ENCODE data around the gene HOTAIR. TPM values are rescaled to one million over a fixed set of nuclear protein-coding genes. Genes with fewer than 3 reads are reported as not detected.
A peak's percentile ranks its signal among the peaks of the same experiment; 100 is the strongest.

Gene HOTAIR
- total RNA-seq, 1 donor from 2014 or later: not detected

DNA sequence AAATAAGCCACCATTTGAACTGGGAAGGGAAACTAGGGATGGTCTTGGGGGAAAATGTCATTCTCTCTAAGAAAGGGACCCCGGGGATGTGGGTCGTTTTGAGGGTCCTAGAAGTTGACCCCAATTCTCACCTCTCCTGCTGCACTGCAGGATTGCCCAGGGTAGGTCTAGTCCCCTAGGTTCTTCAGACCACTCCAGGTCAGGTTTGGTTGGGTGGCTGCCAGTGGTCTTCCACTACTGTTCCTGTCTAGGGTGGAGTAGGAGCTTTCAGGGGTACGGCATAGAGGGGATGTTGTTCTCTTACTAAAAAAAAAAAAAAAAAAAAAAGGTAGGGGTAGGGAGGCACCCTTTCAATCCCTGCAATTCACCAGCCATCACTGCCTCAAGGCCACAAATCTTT lies 41.3 kb upstream of the HOTAIR start:
- H3K4me3 Mint-ChIP-seq: no peak overlapping the region
- H3K27ac Mint-ChIP-seq: no peak overlapping the region
- H3K4me1 Mint-ChIP-seq: peaks cover 21% of the 10 kb centered on the region
- H3K9me3 Mint-ChIP-seq: no peaks in the 10 kb centered on the region
- no peak for DNase-seq
- H3K36me3 Mint-ChIP-seq (ENCODE audit: low read depth): peaks cover 2% of the 10 kb centered on the region
- H3K27me3 Mint-ChIP-seq: peaks cover 79% of the 10 kb centered on the region
- intact Hi-C loops (cut with micrococcal nuclease): no loop called here

- H3K9me3 Mint-ChIP-seq: no peaks in the 10 kb centered on the region
- no peak overlapping the region for H3K27ac Mint-ChIP-seq
- peaks cover 79% of the 10 kb centered on the region for H3K27me3 Mint-ChIP-seq
- H3K4me1 Mint-ChIP-seq: peaks cover 22% of the 10 kb centered on the region
- no peak for DNase-seq
- H3K36me3 Mint-ChIP-seq (ENCODE audit: low read depth): peaks cover 2% of the 10 kb centered on the region
- H3K4me3 Mint-ChIP-seq: peak overlapping the region; percentile 11
- intact Hi-C loops (cut with micrococcal nuclease): no loop called here
Measured at GRCh38 chr12:54015018-54015931, 40.5 kb upstream of the HOTAIR start.

DNA sequence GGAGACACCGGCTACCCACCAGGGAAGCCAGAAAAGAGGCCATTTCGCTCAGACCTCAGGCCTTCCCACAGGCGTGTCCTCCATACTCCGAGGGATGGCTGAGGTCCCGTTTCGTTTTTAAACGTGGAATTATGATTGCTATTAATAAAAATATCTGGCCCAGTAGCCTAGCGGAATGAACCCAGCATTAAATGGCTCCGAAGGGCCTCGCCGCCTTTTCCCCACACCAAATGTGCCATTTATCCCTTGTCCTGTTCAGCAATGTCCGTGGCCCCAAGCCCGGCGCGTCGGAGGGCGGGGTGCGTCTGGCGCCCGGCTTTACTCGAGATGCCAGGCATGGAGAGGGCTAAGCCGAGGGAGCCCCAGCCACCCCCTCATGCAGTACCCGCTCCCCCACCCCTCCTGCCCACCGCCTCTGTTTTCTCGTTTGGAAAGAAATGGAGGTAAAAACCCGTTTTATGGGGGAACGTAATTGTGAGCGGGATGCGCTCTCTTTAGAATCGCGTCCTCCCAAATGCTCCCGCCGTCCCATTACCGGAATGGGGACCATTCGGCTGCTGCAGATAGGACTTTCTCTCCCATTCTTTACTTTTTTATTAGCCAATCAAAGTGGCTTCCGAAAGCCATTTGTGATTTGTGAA lies 39.7 kb upstream of the HOTAIR start:
- H3K4me3 Mint-ChIP-seq: peak overlapping the region; percentile 11
- no peak for DNase-seq
- no peaks in the 10 kb centered on the region for H3K9me3 Mint-ChIP-seq
- H3K27ac Mint-ChIP-seq: no peak overlapping the region
- intact Hi-C loops (cut with micrococcal nuclease): loop anchor here (5.0 kb wide), 1 partner anchor 42 kb away; the partner anchor contains the start of genes HOTAIR and HOXC11
- peaks cover 79% of the 10 kb centered on the region for H3K27me3 Mint-ChIP-seq
- H3K36me3 Mint-ChIP-seq (ENCODE audit: low read depth): peaks cover 2% of the 10 kb centered on the region
- peaks cover 20% of the 10 kb centered on the region for H3K4me1 Mint-ChIP-seq

DNA sequence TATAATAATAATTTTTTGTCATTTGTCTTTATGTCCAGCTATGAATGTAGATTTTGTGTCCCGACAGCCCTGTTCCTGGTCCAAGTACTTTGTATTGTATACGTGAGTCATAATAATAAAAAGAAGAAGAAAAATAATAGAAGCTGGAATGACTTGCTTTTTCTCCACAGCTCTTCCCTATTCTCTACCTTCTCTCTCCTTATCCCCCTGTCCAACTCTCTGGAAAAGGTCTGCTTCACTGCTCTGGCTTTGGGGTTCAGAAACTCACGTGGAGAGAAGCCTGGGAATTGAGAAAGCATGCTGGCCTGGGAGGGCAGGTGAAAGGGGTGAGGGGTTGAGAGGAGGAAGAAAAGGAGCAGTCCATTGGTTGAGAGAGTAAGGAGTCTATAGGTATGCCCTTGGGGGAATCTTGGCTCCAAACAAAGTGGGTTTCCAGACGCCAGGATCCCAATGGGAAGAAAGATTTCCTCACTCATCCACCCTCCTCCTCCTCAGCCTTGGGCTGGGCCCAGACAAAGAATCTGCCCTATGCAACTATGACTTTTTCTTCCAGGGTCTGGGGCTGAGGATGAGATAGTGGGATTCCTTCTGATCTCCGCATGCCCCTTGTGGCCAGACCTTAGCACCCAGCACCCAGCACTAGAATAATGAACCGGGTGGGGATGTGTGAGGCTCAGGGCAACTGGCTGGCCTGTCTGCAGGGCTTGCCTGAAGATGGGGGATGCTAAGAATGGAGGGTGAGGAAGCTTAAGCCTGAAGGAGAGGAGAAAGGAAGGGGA lies 38.1 kb upstream of the HOTAIR start:
- no peak overlapping the region for H3K27ac Mint-ChIP-seq
- H3K36me3 Mint-ChIP-seq (ENCODE audit: low read depth): peaks cover 2% of the 10 kb centered on the region
- no peak overlapping the region for H3K4me3 Mint-ChIP-seq
- H3K27me3 Mint-ChIP-seq: peaks cover 87% of the 10 kb centered on the region
- intact Hi-C loops (cut with micrococcal nuclease): loop anchor here (5.0 kb wide), 1 partner anchor 41 kb away; the partner anchor contains the start of genes HOTAIR and HOXC11
- DNase-seq: no peak
- H3K9me3 Mint-ChIP-seq: no peaks in the 10 kb centered on the region
- H3K4me1 Mint-ChIP-seq: peaks cover 21% of the 10 kb centered on the region

- intact Hi-C loops (cut with micrococcal nuclease): loop anchor here (5.0 kb wide), 1 partner anchor 40 kb away; the partner anchor contains the start of genes HOTAIR and HOXC11
- H3K4me3 Mint-ChIP-seq: no peak overlapping the region
Measured at GRCh38 chr12:54011665-54012532, 37.1 kb upstream of the HOTAIR start.

DNA sequence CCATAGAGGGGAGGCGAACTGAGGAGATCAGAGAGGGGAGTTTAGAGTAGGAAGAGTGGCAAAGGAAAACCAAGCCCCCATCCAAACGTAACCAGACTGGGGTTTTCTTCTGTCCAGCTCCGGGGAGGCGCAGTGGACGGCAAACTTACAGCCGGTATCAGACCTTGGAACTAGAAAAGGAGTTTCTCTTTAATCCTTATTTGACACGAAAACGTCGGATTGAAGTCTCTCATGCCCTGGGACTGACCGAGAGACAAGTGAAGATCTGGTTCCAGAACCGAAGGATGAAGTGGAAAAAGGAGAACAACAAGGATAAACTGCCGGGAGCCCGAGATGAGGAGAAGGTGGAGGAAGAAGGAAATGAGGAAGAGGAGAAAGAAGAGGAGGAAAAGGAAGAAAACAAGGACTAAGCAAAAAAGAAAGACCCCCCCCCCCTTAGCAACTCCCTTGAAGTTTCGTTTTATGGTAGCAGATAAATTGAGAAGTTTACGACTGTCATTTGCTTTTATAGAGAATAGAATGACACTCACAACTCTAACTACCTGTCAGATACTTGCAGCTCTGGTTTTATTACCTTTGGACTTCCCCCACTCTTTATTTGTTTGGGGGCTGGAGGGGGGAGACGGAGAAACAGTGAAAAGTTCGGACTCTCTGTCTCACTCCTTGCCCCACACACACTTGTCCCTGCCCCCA lies 36.4 kb upstream of the HOTAIR start:
- intact Hi-C loops (cut with micrococcal nuclease): loop anchor here (5.0 kb wide), 1 partner anchor 39 kb away; the partner anchor contains the start of genes HOTAIR and HOXC11
- Mint-ChIP-seq H3K9me3 (no peaks in the 10 kb centered on the region), H3K4me1 (peaks cover 24% of the 10 kb centered on the region), H3K36me3 (ENCODE audit: low read depth) (no peaks in the 10 kb centered on the region), H3K27ac (no peak overlapping the region), H3K4me3 (peak overlapping the region; percentile 12), H3K27me3 (peaks cover 91% of the 10 kb centered on the region)
- no peak for DNase-seq

More at GRCh38 chr12:54011665-54012532, 37.1 kb upstream of the HOTAIR start:
- peaks cover 88% of the 10 kb centered on the region for H3K27me3 Mint-ChIP-seq
- no peaks in the 10 kb centered on the region for H3K36me3 Mint-ChIP-seq (ENCODE audit: low read depth)
- H3K4me1 Mint-ChIP-seq: peaks cover 16% of the 10 kb centered on the region
- DNase-seq: no peak
- no peak overlapping the region for H3K27ac Mint-ChIP-seq
- H3K9me3 Mint-ChIP-seq: no peaks in the 10 kb centered on the region

GRCh38 chr12:54010053-54010971 lies 35.6 kb upstream of the HOTAIR start:
- no peak for DNase-seq
- intact Hi-C loops (cut with micrococcal nuclease): loop anchor here (5.0 kb wide), 1 partner anchor 38 kb away; the partner anchor contains the start of genes HOTAIR and HOXC11
- Mint-ChIP-seq H3K36me3 (ENCODE audit: low read depth) (no peaks in the 10 kb centered on the region), H3K4me3 (peak overlapping the region; percentile 1), H3K4me1 (peaks cover 29% of the 10 kb centered on the region), H3K9me3 (no peaks in the 10 kb centered on the region), H3K27me3 (peaks cover 93% of the 10 kb centered on the region), H3K27ac (no peak overlapping the region)

- peak; percentile 74 for DNase-seq
- Mint-ChIP-seq H3K36me3 (ENCODE audit: low read depth) (no peaks in the 10 kb centered on the region), H3K27me3 (peaks cover 93% of the 10 kb centered on the region), H3K27ac (no peak overlapping the region), H3K4me3 (peak overlapping the region; percentile 32), H3K9me3 (no peaks in the 10 kb centered on the region), H3K4me1 (peaks cover 27% of the 10 kb centered on the region)
- intact Hi-C loops (cut with micrococcal nuclease): loop anchor here (5.0 to 10.0 kb wide), 2 partner anchors 37 to 355 kb away; partner anchors contain the start of genes GPR84, HOTAIR and HOXC11
Measured at GRCh38 chr12:54009171-54010052, 34.7 kb upstream of the HOTAIR start.

DNA sequence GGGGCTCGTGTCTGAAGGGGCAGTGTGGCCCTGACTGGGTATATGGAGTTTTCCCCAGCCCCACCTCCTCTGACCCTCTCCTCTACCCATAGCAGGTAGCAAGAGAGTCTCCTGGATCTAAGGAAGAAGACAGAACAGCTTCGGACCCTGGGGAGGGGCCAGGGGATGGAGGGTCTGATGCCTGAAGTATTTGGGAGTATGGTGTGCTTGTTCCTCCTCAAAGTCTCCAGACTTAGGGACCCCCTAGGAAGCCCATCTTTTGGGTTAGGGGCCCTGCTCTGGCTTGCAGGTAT lies 33.5 kb upstream of the HOTAIR start:
- Mint-ChIP-seq H3K4me3 (no peak overlapping the region), H3K9me3 (no peaks in the 10 kb centered on the region), H3K27me3 (peaks cover 92% of the 10 kb centered on the region), H3K27ac (no peak overlapping the region), H3K4me1 (peaks cover 27% of the 10 kb centered on the region), H3K36me3 (ENCODE audit: low read depth) (no peaks in the 10 kb centered on the region)
- intact Hi-C loops (cut with micrococcal nuclease): loop anchor here (10.0 kb wide), 1 partner anchor 357 kb away; the partner anchor contains the start of gene GPR84
- DNase-seq: no peak

DNA sequence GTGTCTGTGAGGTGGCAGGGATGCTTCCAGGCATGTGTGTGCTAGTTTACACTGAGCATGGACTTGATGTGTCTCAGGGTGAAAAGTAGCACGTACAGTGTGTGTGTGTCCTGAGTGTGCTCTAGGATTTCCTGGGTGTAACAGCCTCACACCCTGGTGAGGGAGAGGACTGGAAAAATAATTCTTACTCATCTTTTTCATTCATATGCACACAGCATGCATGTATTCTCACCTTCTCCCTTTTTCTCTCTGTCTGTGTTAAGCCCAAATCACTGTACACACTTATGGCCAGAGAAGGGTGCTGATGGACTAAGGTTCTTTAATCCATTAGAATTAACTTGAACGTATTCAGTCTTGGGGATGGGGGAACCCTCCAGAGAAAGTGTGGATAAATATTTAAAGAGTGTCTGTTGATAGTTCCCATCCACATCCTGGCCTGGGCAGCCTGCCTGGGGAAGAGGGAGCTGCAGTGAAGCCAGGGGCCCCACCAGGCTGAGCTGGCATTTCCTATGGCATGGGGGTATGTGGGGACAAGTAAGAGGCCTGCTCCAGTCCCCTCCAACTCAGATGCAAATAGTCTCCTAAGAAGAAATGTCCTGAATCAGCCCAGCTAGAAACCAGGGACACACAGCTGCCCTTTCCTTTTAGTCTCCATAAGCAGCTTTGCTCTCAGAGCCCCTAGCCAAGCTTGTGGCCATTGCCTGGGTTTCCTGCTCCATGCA lies 32.9 kb upstream of the HOTAIR start:
- intact Hi-C loops (cut with micrococcal nuclease): loop anchor here (10.0 kb wide), 1 partner anchor 357 kb away; the partner anchor contains the start of gene GPR84
- H3K36me3 Mint-ChIP-seq (ENCODE audit: low read depth): no peaks in the 10 kb centered on the region
- H3K27me3 Mint-ChIP-seq: peaks cover 92% of the 10 kb centered on the region
- H3K27ac Mint-ChIP-seq: no peak overlapping the region
- H3K9me3 Mint-ChIP-seq: no peaks in the 10 kb centered on the region
- no peak overlapping the region for H3K4me3 Mint-ChIP-seq
- H3K4me1 Mint-ChIP-seq: peaks cover 28% of the 10 kb centered on the region
- no peak for DNase-seq
